Endodermal cell (in vitro differentiated cells): ENCODE results near the gene NIM1K. TPM values are rescaled to one million over a fixed set of nuclear protein-coding genes. Genes with fewer than 3 reads are reported as not detected.

Experiments
- DNase-seq: peaks from one replicate; pipeline ENCODE4 v3.0.0-alpha.2; 2017
- H3K27ac ChIP-seq: 2 replicates; pipeline ENCODE4 v1.5.1; 2013; ENCODE audit warnings: mild to moderate bottlenecking, low read depth, low read length, moderate library complexity
- H3K27me3 ChIP-seq: 2 replicates; pipeline ENCODE4 v1.6.1; 2013; ENCODE audit warnings: mild to moderate bottlenecking, low read length, moderate library complexity; ENCODE audit not compliant: insufficient read depth, control insufficient read depth, poor library complexity, severe bottlenecking
- H3K36me3 ChIP-seq: 2 replicates; pipeline ENCODE4 v1.7.0; 2013; ENCODE audit warnings: mild to moderate bottlenecking, low read length, moderate library complexity; ENCODE audit not compliant: control insufficient read depth, insufficient read depth
- H3K4me1 ChIP-seq: one replicate; pipeline ENCODE4 v1.7.0; 2013; ENCODE audit warnings: low read length; ENCODE audit not compliant: control insufficient read depth, insufficient read depth
- H3K4me3 ChIP-seq: 2 replicates; pipeline ENCODE4 v1.5.1; 2013; ENCODE audit warnings: mild to moderate bottlenecking, low read length, moderate library complexity
- H3K9ac ChIP-seq: 2 replicates; pipeline ENCODE4 v1.6.1; 2013; ENCODE audit warnings: mild to moderate bottlenecking, low read length, moderate library complexity; ENCODE audit not compliant: poor library complexity, severe bottlenecking; ENCODE audit errors: extremely low read depth
- H3K9me3 ChIP-seq: 2 replicates; pipeline ENCODE4 v1.6.1; 2013; ENCODE audit warnings: mild to moderate bottlenecking, low read length, moderate library complexity; ENCODE audit not compliant: control insufficient read depth
- H3K27ac Mint-ChIP-seq: 2 replicates; pipeline ENCODE4 v1.8.0; 2020; ENCODE audit warnings: mixed read lengths
- H3K27me3 Mint-ChIP-seq: 2 replicates; pipeline ENCODE4 v1.8.0; 2021; ENCODE audit warnings: mild to moderate bottlenecking, mixed read lengths; ENCODE audit not compliant: insufficient read depth
- H3K36me3 Mint-ChIP-seq: 2 replicates; pipeline ENCODE4 v1.8.0; 2020; ENCODE audit warnings: low read depth, mixed read lengths
- H3K4me1 Mint-ChIP-seq: 2 replicates; pipeline ENCODE4 v1.8.0; 2020; ENCODE audit warnings: mixed read lengths
- H3K4me3 Mint-ChIP-seq: 2 replicates; pipeline ENCODE4 v1.8.0; 2020; ENCODE audit warnings: mild to moderate bottlenecking, moderate library complexity, mixed read lengths
- H3K9me3 Mint-ChIP-seq: 2 replicates; pipeline ENCODE4 v1.8.0; 2020; ENCODE audit warnings: mild to moderate bottlenecking, mixed read lengths
- WGBS, 2 experiments: methylation state at CpG; one replicate each; pipeline versions ENCODE4 v1.1.5 to v1.1.7; 2013; ENCODE audit warnings: missing lambda C conversion rate in 2 of 2, mixed read lengths in 1 of 2; ENCODE audit not compliant: insufficient coverage in 1 of 2, insufficient read length in 1 of 2; 5-methylcytosine and 5-hydroxymethylcytosine counted together
- total RNA-seq, 2 donors: library from RNA; stranded (reverse); fragmentation: NEBNext Ultra II Directional in 1 of 2; extraction: Animal tissue kit (Norgen Biotek cat#: 25700) in 1 of 2; gene quantifications; 2 replicates in 1 of 2; 3 replicates in 1 of 2; pipeline ENCODE4 v1.2.1, GENCODE V29; 2021
- TF ChIP-seq, protein P1 (sequence below): fragments of 200-600 bp; sonication (generic); conservative IDR thresholded peaks from 2 replicates; pipeline ENCODE4 v1.5.0; 2021; ENCODE audit warnings: antibody characterized with exemption, mild to moderate bottlenecking

Gene NIM1K
- total RNA-seq, 2 donors from 2014 or later: not detected

DNA sequence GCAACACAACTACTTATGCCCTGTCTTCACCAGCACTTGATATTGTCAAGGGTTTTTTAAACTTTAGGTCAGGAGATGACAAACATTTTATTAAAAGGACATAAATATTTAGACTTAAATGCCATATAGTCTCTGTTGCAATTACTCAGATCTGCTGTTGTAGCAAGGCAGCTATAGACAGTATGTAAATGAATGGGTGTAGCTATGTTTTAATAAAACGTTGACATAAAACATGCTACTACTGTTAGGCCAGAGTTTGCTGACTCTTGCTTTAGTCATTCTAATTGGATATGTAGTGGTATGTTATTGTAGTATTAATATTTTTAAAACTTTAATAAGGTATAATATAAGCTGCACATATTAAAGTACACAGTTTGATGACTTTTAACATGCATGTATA lies 43.6 kb upstream of the NIM1K start:
- H3K27ac ChIP-seq: no peak overlapping the region
- Mint-ChIP-seq H3K4me3 (no peak overlapping the region), H3K27me3 (no peaks in the 10 kb centered on the region), H3K9me3 (no peaks in the 10 kb centered on the region), H3K27ac (no peak overlapping the region), H3K4me1 (no peaks in the 10 kb centered on the region), H3K36me3 (peaks cover 57% of the 10 kb centered on the region)
- TF ChIP-seq, protein P1, sequence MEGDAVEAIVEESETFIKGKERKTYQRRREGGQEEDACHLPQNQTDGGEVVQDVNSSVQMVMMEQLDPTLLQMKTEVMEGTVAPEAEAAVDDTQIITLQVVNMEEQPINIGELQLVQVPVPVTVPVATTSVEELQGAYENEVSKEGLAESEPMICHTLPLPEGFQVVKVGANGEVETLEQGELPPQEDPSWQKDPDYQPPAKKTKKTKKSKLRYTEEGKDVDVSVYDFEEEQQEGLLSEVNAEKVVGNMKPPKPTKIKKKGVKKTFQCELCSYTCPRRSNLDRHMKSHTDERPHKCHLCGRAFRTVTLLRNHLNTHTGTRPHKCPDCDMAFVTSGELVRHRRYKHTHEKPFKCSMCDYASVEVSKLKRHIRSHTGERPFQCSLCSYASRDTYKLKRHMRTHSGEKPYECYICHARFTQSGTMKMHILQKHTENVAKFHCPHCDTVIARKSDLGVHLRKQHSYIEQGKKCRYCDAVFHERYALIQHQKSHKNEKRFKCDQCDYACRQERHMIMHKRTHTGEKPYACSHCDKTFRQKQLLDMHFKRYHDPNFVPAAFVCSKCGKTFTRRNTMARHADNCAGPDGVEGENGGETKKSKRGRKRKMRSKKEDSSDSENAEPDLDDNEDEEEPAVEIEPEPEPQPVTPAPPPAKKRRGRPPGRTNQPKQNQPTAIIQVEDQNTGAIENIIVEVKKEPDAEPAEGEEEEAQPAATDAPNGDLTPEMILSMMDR: no peak
- H3K9me3 ChIP-seq: peaks cover 4% of the 10 kb centered on the region
- peaks cover 58% of the 10 kb centered on the region for H3K36me3 ChIP-seq
- no peaks in the 10 kb centered on the region for H3K4me1 ChIP-seq
- H3K4me3 ChIP-seq: no peak overlapping the region
- DNase-seq: no peak
- H3K9ac ChIP-seq: no peak overlapping the region
- H3K27me3 ChIP-seq: no peaks in the 10 kb centered on the region
- WGBS, 2 experiments: 82 to 100% methylated on average over 1 of the region's 1 CpG

DNA sequence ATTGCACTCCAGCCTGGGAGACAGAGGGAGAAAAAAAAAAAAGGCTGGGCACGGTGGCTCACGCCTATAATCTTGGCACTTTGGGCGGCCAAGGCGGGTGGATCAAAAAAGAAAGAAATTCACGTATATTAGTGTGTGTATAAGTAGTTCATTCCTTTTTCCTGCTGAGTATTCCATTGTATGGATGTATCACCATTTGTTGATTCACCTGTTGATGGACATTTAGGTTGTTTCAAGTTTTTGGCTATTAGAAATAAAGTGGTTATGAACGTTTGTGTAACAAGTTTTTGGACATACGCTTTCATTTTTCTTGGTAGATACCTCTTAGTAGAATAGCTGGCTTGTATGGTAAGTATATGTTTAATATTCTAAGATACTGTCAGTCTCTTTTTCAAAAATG lies 42.8 kb upstream of the NIM1K start:
- H3K4me3 ChIP-seq: no peak overlapping the region
- no peaks in the 10 kb centered on the region for H3K27me3 Mint-ChIP-seq
- no peaks in the 10 kb centered on the region for H3K4me1 ChIP-seq
- TF ChIP-seq, protein P1: no peak
- no peak overlapping the region for H3K4me3 Mint-ChIP-seq
- no peak for DNase-seq
- no peaks in the 10 kb centered on the region for H3K9me3 Mint-ChIP-seq
- peaks cover 59% of the 10 kb centered on the region for H3K36me3 ChIP-seq
- H3K27ac ChIP-seq: no peak overlapping the region
- no peaks in the 10 kb centered on the region for H3K27me3 ChIP-seq
- no peaks in the 10 kb centered on the region for H3K4me1 Mint-ChIP-seq
- H3K27ac Mint-ChIP-seq: no peak overlapping the region
- no peak overlapping the region for H3K9ac ChIP-seq
- peaks cover 62% of the 10 kb centered on the region for H3K36me3 Mint-ChIP-seq
- 87 to 91% methylated on average over 4 to 7 of the region's 7 CpGs for WGBS, 2 experiments
- peaks cover 4% of the 10 kb centered on the region for H3K9me3 ChIP-seq

DNA sequence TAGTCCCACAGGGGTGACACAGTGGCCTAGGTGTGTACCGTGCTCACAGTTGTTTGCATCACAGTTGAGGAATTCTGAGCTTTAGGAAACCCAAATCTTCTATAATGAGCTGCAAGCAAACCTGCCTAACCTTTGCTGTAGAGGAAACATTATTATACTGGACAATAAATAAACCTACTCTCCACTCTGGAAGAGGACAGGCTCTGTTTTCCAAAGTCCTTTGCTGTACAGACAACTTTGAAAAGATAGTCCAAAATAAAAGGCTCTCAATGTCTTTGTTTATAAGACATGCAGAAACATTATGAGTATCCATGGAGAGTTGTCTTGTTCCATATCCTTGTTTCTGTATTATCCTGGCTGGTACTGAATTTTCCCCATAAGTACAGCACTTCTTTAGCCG lies 42.0 kb upstream of the NIM1K start:
- no peaks in the 10 kb centered on the region for H3K27me3 Mint-ChIP-seq
- no peak overlapping the region for H3K4me3 ChIP-seq
- H3K9me3 Mint-ChIP-seq: no peaks in the 10 kb centered on the region
- no peak overlapping the region for H3K27ac ChIP-seq
- TF ChIP-seq, protein P1: no peak
- H3K27me3 ChIP-seq: no peaks in the 10 kb centered on the region
- H3K4me1 Mint-ChIP-seq: peaks cover 7% of the 10 kb centered on the region
- DNase-seq: no peak
- peaks cover 51% of the 10 kb centered on the region for H3K36me3 ChIP-seq
- H3K27ac Mint-ChIP-seq: no peak overlapping the region
- H3K4me3 Mint-ChIP-seq: no peak overlapping the region
- WGBS, 2 experiments: 83 to 86% methylated on average over 2 of the region's 2 CpGs
- no peak overlapping the region for H3K9ac ChIP-seq
- peaks cover 4% of the 10 kb centered on the region for H3K9me3 ChIP-seq
- H3K4me1 ChIP-seq: no peaks in the 10 kb centered on the region
- peaks cover 54% of the 10 kb centered on the region for H3K36me3 Mint-ChIP-seq
